ENCODE data around the gene MPIG6B.

The MPIG6B gene

DNA sequence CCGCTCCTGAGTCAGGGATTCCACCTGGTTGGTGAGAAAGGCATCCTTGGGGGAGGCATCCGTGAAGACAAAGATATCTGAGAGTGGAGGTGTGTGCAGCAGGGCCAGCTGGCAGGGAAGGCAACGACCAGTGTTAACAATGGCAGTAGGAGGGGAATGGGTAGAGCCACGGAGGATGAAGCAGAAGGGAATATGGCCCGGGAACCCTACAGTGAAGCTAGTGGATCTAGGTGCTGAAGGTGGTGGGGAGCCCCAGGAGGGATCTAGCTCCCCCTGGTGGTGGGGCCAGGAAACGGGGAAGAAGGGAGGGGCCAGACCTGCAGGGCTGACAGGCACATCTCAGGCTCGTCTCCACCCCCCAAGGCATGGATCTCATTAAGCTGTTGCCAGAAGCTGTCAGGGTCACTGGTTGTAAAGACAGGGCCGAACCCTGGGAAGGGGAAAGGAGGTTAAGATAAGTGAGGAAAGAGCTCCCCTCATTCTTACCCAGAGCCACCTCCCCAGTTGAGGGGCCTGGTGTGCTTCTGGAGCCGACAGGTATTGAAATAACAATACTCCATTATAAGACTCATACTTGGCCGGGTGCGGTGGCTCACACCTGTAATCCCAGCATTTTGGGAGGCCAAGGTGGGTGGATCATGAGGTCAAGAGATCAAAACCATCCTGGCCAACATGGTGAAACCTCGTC, 46.7 kb downstream of the MPIG6B start:
- peak; percentile 83 for DNase-seq

DNA sequence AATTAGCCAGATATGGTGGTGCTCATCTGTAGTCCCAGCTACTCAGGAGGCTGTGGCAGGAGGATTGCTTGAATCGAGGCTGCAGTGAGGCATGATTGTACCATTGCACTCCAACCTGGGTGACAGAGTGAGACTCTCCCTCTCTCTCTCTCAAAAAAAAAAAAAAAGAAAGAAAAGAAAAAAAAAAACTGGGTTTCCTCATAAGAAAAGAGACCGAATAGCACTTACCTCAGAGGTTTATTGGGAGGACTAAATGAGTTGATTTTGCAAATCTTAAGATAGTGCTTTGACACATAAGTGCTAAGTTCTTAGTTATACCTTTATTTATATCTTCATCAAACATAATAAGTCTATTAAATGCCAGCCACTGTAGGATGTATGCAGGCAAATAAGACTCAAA, 47.7 kb downstream of the MPIG6B start:
- DNase-seq, result no peak

DNA sequence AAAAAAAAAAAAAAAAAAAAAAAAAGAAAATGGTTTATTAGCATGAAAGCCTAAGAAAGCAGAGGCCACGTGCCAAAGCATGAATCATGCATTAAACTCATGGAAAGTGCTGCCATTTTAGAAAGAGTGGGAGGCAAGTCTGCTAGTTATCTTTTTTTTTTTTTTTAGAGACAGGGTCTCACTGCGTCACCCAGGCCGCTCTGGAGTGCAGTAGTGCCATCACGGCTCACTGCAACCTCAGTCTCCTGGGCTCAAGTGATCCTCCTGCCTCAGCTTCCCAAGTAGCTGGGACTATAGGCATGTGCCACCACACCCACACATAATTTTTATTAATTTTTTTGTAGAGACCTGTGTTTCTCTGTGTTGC, 48.8 kb downstream of the MPIG6B start:
- no peak for DNase-seq

DNA sequence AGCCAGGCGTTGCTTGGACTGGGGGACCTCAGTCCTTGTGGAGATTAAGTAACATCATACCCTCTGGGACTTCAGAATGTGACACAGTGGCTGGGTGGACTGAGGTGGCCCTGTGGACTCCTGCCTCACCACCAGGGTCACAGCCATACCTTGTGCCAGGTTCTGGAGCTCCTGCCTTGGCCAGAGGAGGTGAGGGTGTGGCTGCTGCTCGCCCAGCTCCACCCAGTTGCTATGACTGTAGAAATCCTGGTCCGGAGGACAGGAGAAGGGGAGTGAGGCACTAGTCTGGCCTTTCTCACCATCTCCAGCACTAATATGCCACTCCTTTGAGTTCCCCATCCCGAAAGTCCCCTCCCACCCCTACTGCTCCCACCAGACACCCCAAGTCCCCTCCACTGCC, 52.0 kb downstream of the MPIG6B start:
- DNase-seq, result no peak

DNA sequence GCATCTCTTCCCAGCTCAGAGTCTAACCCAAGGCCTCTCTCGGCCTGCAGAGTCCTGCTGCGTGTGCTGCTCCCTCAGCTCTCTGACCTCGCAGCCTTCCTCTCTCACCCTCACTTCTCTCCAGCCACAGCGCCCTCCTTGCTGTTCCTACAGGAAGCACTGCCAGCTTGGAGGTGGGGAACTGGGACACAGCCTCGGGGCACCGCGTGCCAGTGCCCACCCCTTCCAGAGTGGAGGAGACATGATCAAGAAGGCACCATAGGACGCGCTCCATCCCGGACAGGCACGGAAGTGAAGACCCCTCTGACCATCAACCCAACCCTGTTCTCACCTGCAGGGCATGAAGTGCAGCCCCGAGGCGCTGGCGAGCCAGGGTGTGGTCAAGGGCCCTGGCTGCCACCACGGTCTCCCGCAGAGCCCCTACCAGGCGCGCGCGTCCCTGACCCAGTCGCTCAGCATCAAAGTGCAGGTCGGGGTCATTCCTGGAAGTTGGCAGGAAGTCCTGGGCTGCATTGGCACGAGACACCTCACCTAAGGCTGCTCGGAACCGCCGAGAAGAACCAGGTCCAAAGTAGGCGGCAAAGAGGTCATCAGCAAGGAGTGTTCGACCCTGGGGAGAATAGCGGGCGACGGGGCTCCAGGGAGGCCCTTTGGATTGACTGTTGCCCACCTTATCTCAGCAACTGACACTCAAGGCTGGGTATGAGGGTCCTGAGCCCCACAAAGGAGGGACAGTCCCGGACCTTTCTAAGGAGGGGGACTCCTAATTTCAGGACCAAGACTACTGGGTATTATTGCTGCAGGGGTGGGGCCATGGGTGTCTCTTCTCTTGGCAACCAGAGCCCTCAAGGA, 52.7 kb downstream of the MPIG6B start:
- DNase-seq, result no peak

Measured in CD4-positive, alpha-beta T cell treated with Interleukin-15 for 1 hour (primary cell).